CD4-positive, alpha-beta T cell (primary cell): ENCODE results near the gene CACNA1H. TPM values are rescaled to one million over a fixed set of nuclear protein-coding genes. Genes with fewer than 3 reads are reported as not detected.

Experiments used
- ATAC-seq: fragments of 200-7000 bp; cut with Tn5 transposase; one replicate; pipeline ENCODE4 v1.10.0; 2022; ENCODE audit warnings: mild to moderate bottlenecking; ENCODE audit not compliant: poor library complexity
- CTCF ChIA-PET: fragments of 350-600 bp; sonication (Branson Sonifier 250); formaldehyde crosslinking; loops from one replicate; lab custom pipeline; 2021; ENCODE audit warnings: antibody characterized with exemption, inconsistent platforms; lab: Charles Lee
- POLR2A ChIA-PET: fragments of 350-600 bp; sonication (Branson Sonifier 250); formaldehyde crosslinking; loops from one replicate; lab custom pipeline; 2021; ENCODE audit warnings: antibody characterized with exemption, inconsistent platforms; lab: Charles Lee
- DNase-seq, 14 experiments: peaks; one replicate each; pipeline ENCODE4 v3.0.0-alpha.2; 2013 to 2020; ENCODE audit warnings: mixed read lengths in 2 of 14
- H3K27ac ChIP-seq, 2 donors: one replicate each; pipeline versions ENCODE4 v1.5.1 to v1.7.0; 2013; ENCODE audit warnings: low read length in 2 of 2, low read depth in 1 of 2, mild to moderate bottlenecking in 1 of 2
- H3K27me3 ChIP-seq, 2 experiments: 1 replicate in 1 of 2; 2 replicates in 1 of 2; pipeline versions ENCODE4 v1.6.1 to v1.7.0; 2013; ENCODE audit warnings: low read length in 2 of 2, control low read depth in 1 of 2, mild to moderate bottlenecking in 1 of 2, moderate library complexity in 1 of 2; ENCODE audit not compliant: insufficient read depth in 2 of 2, control insufficient read depth in 1 of 2
- H3K36me3 ChIP-seq: one replicate; pipeline ENCODE4 v1.6.1; 2013; ENCODE audit warnings: low read length, control low read depth; ENCODE audit not compliant: insufficient read depth
- H3K4me1 ChIP-seq: one replicate; pipeline ENCODE4 v1.6.1; 2013; ENCODE audit warnings: low read length, control low read depth; ENCODE audit not compliant: insufficient read depth
- H3K4me3 ChIP-seq: one replicate; pipeline ENCODE4 v1.5.1; 2013; ENCODE audit warnings: mild to moderate bottlenecking, low read length, moderate library complexity
- H3K9me3 ChIP-seq, 2 experiments: 1 replicate in 1 of 2; 2 replicates in 1 of 2; pipeline versions ENCODE4 v1.6.1 to v1.7.0; 2013; ENCODE audit warnings: low read length in 2 of 2, mild to moderate bottlenecking in 2 of 2, control low read depth in 1 of 2, moderate library complexity in 1 of 2; ENCODE audit not compliant: control insufficient read depth in 1 of 2, insufficient read depth in 1 of 2
- H3K27ac Mint-ChIP-seq: one replicate; pipeline ENCODE4 v1.8.0; 2020; ENCODE audit warnings: mixed read lengths
- H3K27me3 Mint-ChIP-seq: one replicate; pipeline ENCODE4 v1.8.0; 2021; ENCODE audit warnings: mixed read lengths
- H3K36me3 Mint-ChIP-seq: one replicate; pipeline ENCODE4 v1.8.0; 2021; ENCODE audit warnings: low read depth, mixed read lengths
- H3K4me1 Mint-ChIP-seq: one replicate; pipeline ENCODE4 v1.8.0; 2021; ENCODE audit warnings: low read depth, mixed read lengths
- H3K4me3 Mint-ChIP-seq: one replicate; pipeline ENCODE4 v1.8.0; 2020; ENCODE audit warnings: mild to moderate bottlenecking, mixed read lengths
- H3K9me3 Mint-ChIP-seq: one replicate; pipeline ENCODE4 v1.8.0; 2020; ENCODE audit warnings: mixed read lengths
- intact Hi-C, 2 experiments: fragments of 100-400 bp; cut with DNase I in 1 of 2; cut with micrococcal nuclease in 1 of 2; formaldehyde crosslinking; loops; one replicate each; pipeline versions ENCODE4 v1.15.1 to v1.9.0; 2023 to 2025; cut with DNase I, micrococcal nuclease
- total RNA-seq, 174 experiments: library from RNA in 2 of 174; stranded (reverse) in 2 of 174; gene quantifications; one replicate each; pipeline ENCODE4 v1.2.3 and lab custom pipeline; 2021 to 2026
- TF ChIP-seq, protein P1 (sequence below): fragments of 200-600 bp; IDR thresholded peaks from one replicate; pipeline ENCODE4 v1.8.0; 2022; ENCODE audit warnings: antibody characterized with exemption, mild to moderate bottlenecking

The CACNA1H gene
- total RNA-seq, 2 experiments from 2014 or later, result 5.7 to 6.3 TPM

DNA sequence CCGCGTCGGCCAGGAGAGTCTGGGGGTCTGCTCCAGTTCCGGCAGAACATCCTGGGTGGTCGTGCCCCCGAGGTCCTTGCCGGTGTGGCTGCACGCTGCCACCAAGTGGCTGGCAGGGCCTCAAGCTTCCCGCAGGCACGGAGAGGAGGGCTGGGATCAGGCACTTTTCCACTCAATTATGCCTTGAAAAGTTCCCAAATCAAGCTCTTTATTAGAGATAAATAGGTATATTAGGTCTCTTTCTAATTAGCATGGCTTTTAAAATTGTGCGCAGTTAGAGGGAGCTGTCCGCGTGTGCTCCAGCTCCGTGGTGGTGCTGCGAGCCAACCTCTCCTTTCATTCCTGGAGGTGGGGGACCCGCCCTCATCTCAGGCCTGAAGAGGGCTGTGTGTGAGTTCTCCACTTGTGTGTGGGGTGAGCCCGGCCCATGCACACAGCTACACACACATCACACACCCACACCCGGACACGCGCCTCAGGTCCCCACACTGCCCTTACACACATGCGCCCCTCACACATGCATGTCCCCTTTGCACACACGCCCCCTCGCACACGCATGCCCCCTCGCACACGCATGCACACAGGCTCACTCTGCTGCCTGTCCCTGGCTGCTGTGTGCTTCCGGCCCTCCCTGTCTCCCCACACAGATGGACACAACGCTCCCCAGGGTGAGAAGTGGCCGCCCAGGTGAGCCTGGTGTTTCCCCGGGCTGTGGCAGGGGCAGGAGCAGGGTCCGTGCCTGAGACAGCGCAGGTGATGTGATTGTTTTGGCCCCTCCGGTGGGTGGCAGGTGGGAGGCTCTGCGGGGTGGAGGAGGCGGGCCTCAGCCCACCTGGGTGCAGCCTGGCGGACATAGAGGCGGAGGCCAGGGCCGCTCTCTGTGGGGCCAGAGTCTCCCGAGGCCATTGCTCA lies 28.8 kb downstream of the CACNA1H start:
- DNase-seq, result no peak
- no peak for ATAC-seq
- Mint-ChIP-seq H3K27ac (no peak overlapping the region), H3K4me3 (no peak overlapping the region), H3K9me3 (no peaks in the 10 kb centered on the region), H3K36me3 (no peaks in the 10 kb centered on the region), H3K27me3 (no peaks in the 10 kb centered on the region), H3K4me1 (no peaks in the 10 kb centered on the region)
- peaks cover 0 to 25% of the 10 kb centered on the region in 2 experiments for H3K9me3 ChIP-seq
- POLR2A ChIA-PET, result no interaction called here
- H3K4me3 ChIP-seq, result no peak overlapping the region
- CTCF ChIA-PET, result no interaction called here
- no peaks in the 10 kb centered on the region for H3K36me3 ChIP-seq
- TF ChIP-seq, protein P1, sequence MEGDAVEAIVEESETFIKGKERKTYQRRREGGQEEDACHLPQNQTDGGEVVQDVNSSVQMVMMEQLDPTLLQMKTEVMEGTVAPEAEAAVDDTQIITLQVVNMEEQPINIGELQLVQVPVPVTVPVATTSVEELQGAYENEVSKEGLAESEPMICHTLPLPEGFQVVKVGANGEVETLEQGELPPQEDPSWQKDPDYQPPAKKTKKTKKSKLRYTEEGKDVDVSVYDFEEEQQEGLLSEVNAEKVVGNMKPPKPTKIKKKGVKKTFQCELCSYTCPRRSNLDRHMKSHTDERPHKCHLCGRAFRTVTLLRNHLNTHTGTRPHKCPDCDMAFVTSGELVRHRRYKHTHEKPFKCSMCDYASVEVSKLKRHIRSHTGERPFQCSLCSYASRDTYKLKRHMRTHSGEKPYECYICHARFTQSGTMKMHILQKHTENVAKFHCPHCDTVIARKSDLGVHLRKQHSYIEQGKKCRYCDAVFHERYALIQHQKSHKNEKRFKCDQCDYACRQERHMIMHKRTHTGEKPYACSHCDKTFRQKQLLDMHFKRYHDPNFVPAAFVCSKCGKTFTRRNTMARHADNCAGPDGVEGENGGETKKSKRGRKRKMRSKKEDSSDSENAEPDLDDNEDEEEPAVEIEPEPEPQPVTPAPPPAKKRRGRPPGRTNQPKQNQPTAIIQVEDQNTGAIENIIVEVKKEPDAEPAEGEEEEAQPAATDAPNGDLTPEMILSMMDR, result no peak
- no peaks in the 10 kb centered on the region for H3K4me1 ChIP-seq
- intact Hi-C loops, result no loop called here
- peaks cover 0 to 2% of the 10 kb centered on the region in 2 experiments for H3K27me3 ChIP-seq
- no peak overlapping the region for H3K27ac ChIP-seq

DNA sequence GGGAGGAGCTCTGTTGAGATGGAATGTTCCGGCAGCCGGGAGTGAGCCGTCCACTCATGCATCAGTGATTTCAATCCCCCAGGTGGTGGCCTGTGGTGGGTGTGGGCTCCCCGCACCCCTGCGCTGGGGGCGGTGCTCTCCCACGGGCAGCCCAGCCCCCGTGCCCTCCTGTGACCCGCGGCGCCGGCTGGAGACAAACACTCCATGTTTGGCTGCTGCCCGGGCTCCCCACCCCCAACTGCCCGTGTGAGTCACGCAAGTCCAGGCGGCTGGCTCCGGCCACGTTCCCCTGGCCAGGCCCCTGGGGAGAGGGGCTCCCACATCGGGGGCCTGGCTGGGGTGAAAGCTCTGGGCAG lies 29.4 kb downstream of the CACNA1H start:
- no peak overlapping the region for H3K27ac Mint-ChIP-seq
- H3K36me3 ChIP-seq, result no peaks in the 10 kb centered on the region
- intact Hi-C loops, result no loop called here
- H3K4me1 Mint-ChIP-seq, result no peaks in the 10 kb centered on the region
- no peaks in the 10 kb centered on the region for H3K27me3 ChIP-seq
- no peaks in the 10 kb centered on the region for H3K9me3 Mint-ChIP-seq
- H3K27ac ChIP-seq, result no peak overlapping the region
- TF ChIP-seq, protein P1, result no peak
- DNase-seq (no peak), ATAC-seq (no peak)
- no peaks in the 10 kb centered on the region for H3K27me3 Mint-ChIP-seq
- H3K4me3 ChIP-seq, result no peak overlapping the region
- ChIA-PET CTCF (no interaction called here), POLR2A (no interaction called here)
- peaks cover 0 to 27% of the 10 kb centered on the region in 2 experiments for H3K9me3 ChIP-seq
- H3K36me3 Mint-ChIP-seq, result no peaks in the 10 kb centered on the region
- no peaks in the 10 kb centered on the region for H3K4me1 ChIP-seq
- no peak overlapping the region for H3K4me3 Mint-ChIP-seq

DNA sequence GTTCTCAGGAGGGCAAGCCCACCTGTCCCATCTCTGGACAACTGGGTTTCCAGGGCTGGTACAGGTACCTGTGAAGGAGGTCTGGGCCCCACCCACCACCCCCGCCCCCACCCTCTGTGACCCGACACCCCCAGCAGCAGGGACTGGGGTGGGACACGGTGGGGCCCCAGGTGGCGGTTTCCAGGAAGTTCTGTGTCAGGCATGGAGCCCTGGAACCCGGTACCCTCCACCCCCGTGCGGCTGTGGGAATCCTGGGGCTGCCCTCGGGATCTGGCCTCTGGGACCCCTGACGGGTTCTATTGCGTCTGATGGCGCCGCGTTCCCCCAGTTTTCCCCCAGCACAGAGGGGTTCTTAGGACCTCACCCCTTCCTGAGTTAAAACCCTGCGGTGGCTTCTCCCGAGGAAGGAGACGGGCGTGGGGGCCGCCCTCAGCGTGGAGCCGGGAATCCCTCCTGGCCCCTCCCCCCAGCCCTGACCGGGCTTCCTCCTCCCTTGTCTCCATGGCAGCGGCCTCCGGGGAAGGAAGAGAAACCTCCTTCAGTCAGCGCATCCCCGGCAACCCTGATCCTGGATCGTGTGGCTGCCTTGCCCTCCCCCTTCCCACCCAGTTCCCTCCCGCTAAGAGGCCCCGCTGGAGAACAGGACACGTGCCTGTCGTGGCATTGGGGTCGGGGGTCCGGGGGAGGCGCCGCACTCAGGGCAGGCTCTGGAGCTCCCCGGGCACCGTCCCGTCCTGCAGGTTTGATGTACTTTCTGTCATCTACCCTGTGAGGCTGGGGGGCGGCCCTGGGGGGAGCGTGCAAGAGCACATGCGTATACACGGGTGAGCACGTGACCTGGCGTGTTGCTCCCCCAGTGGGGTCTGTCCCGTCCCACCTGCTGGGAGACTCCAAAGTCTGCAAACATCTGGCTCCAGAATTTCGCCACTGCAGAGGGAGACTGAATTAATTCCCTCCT lies 30.3 kb downstream of the CACNA1H start:
- Histone ChIP-seq H3K4me1 (no peaks in the 10 kb centered on the region), H3K27ac (no peak overlapping the region), H3K27me3 (no peaks in the 10 kb centered on the region), H3K9me3 (peaks cover 0 to 36% of the 10 kb centered on the region in 2 experiments), H3K36me3 (no peaks in the 10 kb centered on the region), H3K4me3 (no peak overlapping the region)
- H3K27me3 Mint-ChIP-seq, result no peaks in the 10 kb centered on the region
- ATAC-seq (no peak), DNase-seq (no peak)
- no peak overlapping the region for H3K4me3 Mint-ChIP-seq
- ChIA-PET POLR2A (no interaction called here), CTCF (no interaction called here)
- H3K4me1 Mint-ChIP-seq, result no peaks in the 10 kb centered on the region
- intact Hi-C loops, result no loop called here
- H3K27ac Mint-ChIP-seq, result no peak overlapping the region
- TF ChIP-seq, protein P1, result no peak
- no peaks in the 10 kb centered on the region for H3K9me3 Mint-ChIP-seq
- H3K36me3 Mint-ChIP-seq, result no peaks in the 10 kb centered on the region
